ENCODE results near the gene ASTL.

The ASTL gene

GRCh38 chr2:96081042-96081441 lies 57.3 kb downstream of the ASTL start:
- Histone ChIP-seq H3K4me3 (ENCODE audit: insufficient read depth, low read length, poor library complexity, severe bottlenecking) (no peak overlapping the region), H3K36me3 (ENCODE audit: low read length) (no peaks in the 10 kb centered on the region), H3K9me2 (replicated peaks; ENCODE audit: insufficient read depth, low read length) (no peaks in the 10 kb centered on the region), H3F3A (ENCODE audit: insufficient read depth) (no peaks in the 10 kb centered on the region), H2AFZ (ENCODE audit: low read depth, low read length, severe bottlenecking) (no peak overlapping the region), H3K9me3 (ENCODE audit: insufficient read depth, low read length) (no peaks in the 10 kb centered on the region), H3K9ac (ENCODE audit: low read length) (no peak overlapping the region), H3K79me2 (ENCODE audit: insufficient read depth, low read length) (no peaks in the 10 kb centered on the region), H3K4me2 (ENCODE audit: low read depth, low read length, poor library complexity, severe bottlenecking) (no peak overlapping the region), H4K20me1 (ENCODE audit: low read depth, low read length) (no peaks in the 10 kb centered on the region), H3K27ac (ENCODE audit: low read depth, low read length) (no peak overlapping the region), H3K27me3 (ENCODE audit: low read length) (no peaks in the 10 kb centered on the region)
- TF ChIP-seq EZH2phosphoT487 (conservative IDR thresholded peaks at IDR 0.05; ENCODE audit: low read length) = no peak
- TF ChIP-seq, protein P1, sequence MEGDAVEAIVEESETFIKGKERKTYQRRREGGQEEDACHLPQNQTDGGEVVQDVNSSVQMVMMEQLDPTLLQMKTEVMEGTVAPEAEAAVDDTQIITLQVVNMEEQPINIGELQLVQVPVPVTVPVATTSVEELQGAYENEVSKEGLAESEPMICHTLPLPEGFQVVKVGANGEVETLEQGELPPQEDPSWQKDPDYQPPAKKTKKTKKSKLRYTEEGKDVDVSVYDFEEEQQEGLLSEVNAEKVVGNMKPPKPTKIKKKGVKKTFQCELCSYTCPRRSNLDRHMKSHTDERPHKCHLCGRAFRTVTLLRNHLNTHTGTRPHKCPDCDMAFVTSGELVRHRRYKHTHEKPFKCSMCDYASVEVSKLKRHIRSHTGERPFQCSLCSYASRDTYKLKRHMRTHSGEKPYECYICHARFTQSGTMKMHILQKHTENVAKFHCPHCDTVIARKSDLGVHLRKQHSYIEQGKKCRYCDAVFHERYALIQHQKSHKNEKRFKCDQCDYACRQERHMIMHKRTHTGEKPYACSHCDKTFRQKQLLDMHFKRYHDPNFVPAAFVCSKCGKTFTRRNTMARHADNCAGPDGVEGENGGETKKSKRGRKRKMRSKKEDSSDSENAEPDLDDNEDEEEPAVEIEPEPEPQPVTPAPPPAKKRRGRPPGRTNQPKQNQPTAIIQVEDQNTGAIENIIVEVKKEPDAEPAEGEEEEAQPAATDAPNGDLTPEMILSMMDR (IDR thresholded peaks at IDR 0.05; ENCODE audit: insufficient read depth, low read length, poor library complexity, severe bottlenecking) = no peak

- H2AFZ ChIP-seq (ENCODE audit: low read depth, low read length, severe bottlenecking) = no peak overlapping the region
- no peaks in the 10 kb centered on the region for H3K79me2 ChIP-seq (ENCODE audit: insufficient read depth, low read length)
- no peaks in the 10 kb centered on the region for H3F3A ChIP-seq (ENCODE audit: insufficient read depth)
- no peak overlapping the region for H3K4me3 ChIP-seq (ENCODE audit: insufficient read depth, low read length, poor library complexity, severe bottlenecking)
- H3K9ac ChIP-seq (ENCODE audit: low read length) = no peak overlapping the region
- H3K4me2 ChIP-seq (ENCODE audit: low read depth, low read length, poor library complexity, severe bottlenecking) = no peak overlapping the region
- H4K20me1 ChIP-seq (ENCODE audit: low read depth, low read length) = no peaks in the 10 kb centered on the region
- H3K9me3 ChIP-seq (ENCODE audit: insufficient read depth, low read length) = no peaks in the 10 kb centered on the region
- H3K36me3 ChIP-seq (ENCODE audit: low read length) = no peaks in the 10 kb centered on the region
- no peak overlapping the region for H3K27ac ChIP-seq (ENCODE audit: low read depth, low read length)
- TF ChIP-seq EZH2phosphoT487 (conservative IDR thresholded peaks at IDR 0.05; ENCODE audit: low read length) = no peak
- TF ChIP-seq, protein P1 (IDR thresholded peaks at IDR 0.05; ENCODE audit: insufficient read depth, low read length, poor library complexity, severe bottlenecking) = no peak
- H3K9me2 ChIP-seq (replicated peaks; ENCODE audit: insufficient read depth, low read length) = no peaks in the 10 kb centered on the region
- H3K27me3 ChIP-seq (ENCODE audit: low read length) = no peaks in the 10 kb centered on the region
Measured at GRCh38 chr2:96075199-96075771, 63.0 kb downstream of the ASTL start.

DNA sequence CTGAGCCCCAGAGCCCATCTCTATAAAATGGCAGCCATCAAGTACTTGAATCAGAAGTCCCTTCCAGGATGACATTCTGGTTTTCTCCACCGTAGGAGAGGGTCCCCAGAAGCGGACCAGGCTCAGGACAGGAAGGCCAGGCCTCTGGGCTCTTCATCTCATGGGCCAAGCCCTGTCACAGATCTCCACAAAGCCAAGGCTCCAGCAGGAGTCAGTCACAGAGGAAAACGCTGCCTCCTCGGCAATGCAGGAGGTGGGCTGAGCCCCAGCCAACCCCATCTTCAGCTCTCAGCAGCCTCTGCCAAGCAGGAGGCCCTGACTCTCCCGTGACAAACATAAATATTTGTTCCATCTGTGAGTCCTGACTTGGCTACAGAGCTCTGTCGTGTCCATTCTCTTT lies 64.1 kb downstream of the ASTL start:
- no peaks in the 10 kb centered on the region for H3K27me3 ChIP-seq (ENCODE audit: low read length)
- no peak overlapping the region for H3K9ac ChIP-seq (ENCODE audit: low read length)
- H3F3A ChIP-seq (ENCODE audit: insufficient read depth) = no peaks in the 10 kb centered on the region

More for the DNA sequence above, 64.1 kb downstream of the ASTL start:
- Histone ChIP-seq H3K4me3 (ENCODE audit: insufficient read depth, low read length, poor library complexity, severe bottlenecking) (no peak overlapping the region), H4K20me1 (ENCODE audit: low read depth, low read length) (no peaks in the 10 kb centered on the region), H3K36me3 (ENCODE audit: low read length) (no peaks in the 10 kb centered on the region), H3K9me2 (replicated peaks; ENCODE audit: insufficient read depth, low read length) (no peaks in the 10 kb centered on the region), H3K27ac (ENCODE audit: low read depth, low read length) (no peak overlapping the region), H3K9me3 (ENCODE audit: insufficient read depth, low read length) (no peaks in the 10 kb centered on the region), H3K79me2 (ENCODE audit: insufficient read depth, low read length) (no peaks in the 10 kb centered on the region), H3K4me2 (ENCODE audit: low read depth, low read length, poor library complexity, severe bottlenecking) (no peak overlapping the region), H2AFZ (ENCODE audit: low read depth, low read length, severe bottlenecking) (no peak overlapping the region)
- TF ChIP-seq, protein P1 (IDR thresholded peaks at IDR 0.05; ENCODE audit: insufficient read depth, low read length, poor library complexity, severe bottlenecking) = no peak
- no peak for TF ChIP-seq EZH2phosphoT487 (conservative IDR thresholded peaks at IDR 0.05; ENCODE audit: low read length)
